Tibial nerve (tissue), 4 donors: ENCODE measurements around the gene KCNT2. TPM values are rescaled to one million over a fixed set of nuclear protein-coding genes. Genes with fewer than 3 reads are reported as not detected.
"Not testable (repeated sequence)": the region's sequence is repeated elsewhere in the genome, so short reads cannot be mapped to it uniquely, and the experiment has no call there.

Experiments used
- DNase-seq, 2 donors: peaks; one replicate each; pipeline ENCODE4 v3.0.0-alpha.2; 2019; ENCODE audit warnings: low spot score in 2 of 2
- H3K27ac ChIP-seq, 4 donors: fragments of 200-600 bp; sonication (generic) in 3 of 4; one replicate each; pipeline ENCODE4 v1.5.1; 2017 to 2019; ENCODE audit warnings: mild to moderate bottlenecking in 1 of 4
- H3K27me3 ChIP-seq, 2 donors: fragments of 200-600 bp; sonication (generic) in 1 of 2; one replicate each; pipeline versions ENCODE4 v1.5.1 to v1.6.0; 2017 to 2019
- H3K36me3 ChIP-seq, 3 donors: fragments of 200-600 bp; sonication (generic); one replicate each; pipeline ENCODE4 v1.5.1; 2018 to 2019
- H3K4me1 ChIP-seq, 4 donors: fragments of 200-600 bp; sonication (generic) in 3 of 4; one replicate each; pipeline ENCODE4 v1.5.1; 2017 to 2019
- H3K4me3 ChIP-seq, 4 donors: fragments of 200-600 bp; sonication (generic) in 3 of 4; one replicate each; pipeline ENCODE4 v1.5.1; 2017 to 2019; ENCODE audit warnings: mild to moderate bottlenecking in 1 of 4, moderate library complexity in 1 of 4
- H3K9me3 ChIP-seq, 4 donors: fragments of 200-600 bp; sonication (generic) in 3 of 4; one replicate each; pipeline ENCODE4 v1.5.1; 2017 to 2019
- EP300 ChIP-seq, 2 donors: sonication (generic); formaldehyde crosslinking; IDR thresholded peaks; one replicate each; pipeline ENCODE4 v1.6.1; 2017; ENCODE audit warnings: antibody characterized with exemption in 2 of 2, mild to moderate bottlenecking in 1 of 2
- POLR2A ChIP-seq, 2 donors: fragments of 450-650 bp; IDR thresholded peaks; one replicate each; pipeline ENCODE4 v1.6.1; 2017; ENCODE audit warnings: antibody characterized with exemption in 2 of 2, mild to moderate bottlenecking in 2 of 2, moderate library complexity in 2 of 2
- WGBS, 2 donors: methylation state at CpG; one replicate each; pipeline ENCODE4 v1.1.5; 2018; 5-methylcytosine and 5-hydroxymethylcytosine counted together
- total RNA-seq, 4 donors: library from RNA; depleted of rRNA; stranded (reverse); fragments of >200 nt; gene quantifications; one replicate each; pipeline ENCODE4 v1.1.0, GENCODE V29; 2016
- TF ChIP-seq, protein P1 (sequence below), 5 experiments: fragments of 200-600 bp in 3 of 5; fragments of 450-650 bp in 2 of 5; sonication (generic) in 3 of 5; IDR thresholded peaks; one replicate each; pipeline ENCODE4 v1.5.1; 2016 to 2019; ENCODE audit warnings: antibody characterized with exemption in 5 of 5, mild to moderate bottlenecking in 3 of 5, moderate library complexity in 2 of 5

The KCNT2 gene
- total RNA-seq, 4 donors from 2014 or later, result 8.0 to 9.9 (median 8.6) TPM

DNA sequence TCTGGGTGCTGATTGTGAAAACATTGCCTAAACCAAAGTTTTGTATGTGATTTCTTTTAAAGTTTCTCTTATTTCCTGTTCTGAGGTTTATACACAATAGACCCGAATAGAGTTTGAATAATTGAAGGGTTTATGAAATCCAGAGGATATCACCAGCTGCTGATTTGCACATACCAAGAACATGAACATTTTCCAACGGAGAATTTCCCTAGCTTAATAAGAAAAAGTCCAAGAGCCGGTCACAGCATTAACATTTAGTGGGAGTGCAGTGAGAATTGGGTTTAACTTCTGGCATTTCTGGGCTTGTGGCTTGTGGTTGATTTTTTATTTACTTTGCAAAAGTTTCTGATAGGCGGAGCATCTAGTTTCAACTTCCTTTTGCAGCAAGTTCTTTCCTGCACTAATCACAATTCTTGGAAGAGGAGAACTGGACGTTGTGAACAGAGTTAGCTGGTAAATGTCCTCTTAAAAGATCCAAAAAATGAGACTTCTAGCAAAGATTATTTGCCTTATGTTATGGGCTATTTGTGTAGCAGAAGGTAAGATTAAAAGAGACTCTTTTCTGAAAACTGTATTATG, 43.5 kb upstream of the KCNT2 start, which contains the start of gene CFH:
Gene CFH (plus strand): TSS at position 407 of the 579 bp plus-strand sequence. CDS start 75 bp downstream, at position 482.
- H3K27ac ChIP-seq, result peak within 1 kb of the TSS in 3 of 4 donors; percentile 15 to 74 (median 58)

DNA sequence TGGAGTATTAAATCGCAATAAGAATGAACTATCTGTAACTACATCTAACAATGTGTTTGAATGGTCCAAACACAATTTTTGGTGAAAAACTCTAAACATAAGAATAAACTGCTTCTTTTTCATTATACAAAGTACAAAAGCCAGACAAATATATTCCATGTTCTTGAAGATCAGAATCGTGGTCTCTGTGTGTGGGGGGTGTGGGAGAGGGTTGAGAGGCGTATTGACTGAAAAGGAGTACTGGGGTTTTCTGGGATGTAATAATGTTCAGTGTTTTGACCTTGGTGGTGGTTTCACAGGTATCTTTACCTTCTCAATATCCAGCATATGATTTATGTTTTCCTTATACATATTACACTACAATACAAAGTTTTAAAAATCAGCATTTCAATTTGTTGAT, 42.8 kb upstream of the KCNT2 start:
- H3K4me1 ChIP-seq, result peaks cover 0 to 8% (median 6%) of the 10 kb centered on the region in 4 donors
- DNase-seq, result no peak
- H3K27ac ChIP-seq, result peak overlapping the region in 3 of 4 donors; percentile 13 to 74 (median 58)
- no peaks in the 10 kb centered on the region for H3K9me3 ChIP-seq
- no peak overlapping the region for H3K4me3 ChIP-seq
- no peak for TF ChIP-seq EP300 (IDR thresholded peaks at IDR 0.05)
- TF ChIP-seq, protein P1, sequence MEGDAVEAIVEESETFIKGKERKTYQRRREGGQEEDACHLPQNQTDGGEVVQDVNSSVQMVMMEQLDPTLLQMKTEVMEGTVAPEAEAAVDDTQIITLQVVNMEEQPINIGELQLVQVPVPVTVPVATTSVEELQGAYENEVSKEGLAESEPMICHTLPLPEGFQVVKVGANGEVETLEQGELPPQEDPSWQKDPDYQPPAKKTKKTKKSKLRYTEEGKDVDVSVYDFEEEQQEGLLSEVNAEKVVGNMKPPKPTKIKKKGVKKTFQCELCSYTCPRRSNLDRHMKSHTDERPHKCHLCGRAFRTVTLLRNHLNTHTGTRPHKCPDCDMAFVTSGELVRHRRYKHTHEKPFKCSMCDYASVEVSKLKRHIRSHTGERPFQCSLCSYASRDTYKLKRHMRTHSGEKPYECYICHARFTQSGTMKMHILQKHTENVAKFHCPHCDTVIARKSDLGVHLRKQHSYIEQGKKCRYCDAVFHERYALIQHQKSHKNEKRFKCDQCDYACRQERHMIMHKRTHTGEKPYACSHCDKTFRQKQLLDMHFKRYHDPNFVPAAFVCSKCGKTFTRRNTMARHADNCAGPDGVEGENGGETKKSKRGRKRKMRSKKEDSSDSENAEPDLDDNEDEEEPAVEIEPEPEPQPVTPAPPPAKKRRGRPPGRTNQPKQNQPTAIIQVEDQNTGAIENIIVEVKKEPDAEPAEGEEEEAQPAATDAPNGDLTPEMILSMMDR (IDR thresholded peaks at IDR 0.05), result no peak
- TF ChIP-seq POLR2A (IDR thresholded peaks at IDR 0.05), result no peak
- H3K27me3 ChIP-seq, result no peaks in the 10 kb centered on the region
- WGBS, 2 donors, result 61 to 65% methylated on average over 3 of the region's 3 CpGs
- H3K36me3 ChIP-seq, result no peaks in the 10 kb centered on the region

More for the DNA sequence above, 43.5 kb upstream of the KCNT2 start, which contains the start of gene CFH:
- peaks cover 0 to 8% (median 6%) of the 10 kb centered on the region in 4 donors for H3K4me1 ChIP-seq
- no peaks in the 10 kb centered on the region for H3K9me3 ChIP-seq
- no peaks in the 10 kb centered on the region for H3K36me3 ChIP-seq
- TF ChIP-seq, protein P1 (IDR thresholded peaks at IDR 0.05), result no peak
- TF ChIP-seq POLR2A (IDR thresholded peaks at IDR 0.05), result peak; percentile 41 to 56
- TF ChIP-seq EP300 (IDR thresholded peaks at IDR 0.05), result peak in 1 of 2 donors; percentile 85
- peak within 1 kb of the TSS; percentile 8 to 43 (median 15) for H3K4me3 ChIP-seq
- peak in 1 of 2 donors; percentile 49 for DNase-seq
- WGBS, 2 donors, result 4 to 5% methylated on average over 5 of the region's 5 CpGs
- no peaks in the 10 kb centered on the region for H3K27me3 ChIP-seq

DNA sequence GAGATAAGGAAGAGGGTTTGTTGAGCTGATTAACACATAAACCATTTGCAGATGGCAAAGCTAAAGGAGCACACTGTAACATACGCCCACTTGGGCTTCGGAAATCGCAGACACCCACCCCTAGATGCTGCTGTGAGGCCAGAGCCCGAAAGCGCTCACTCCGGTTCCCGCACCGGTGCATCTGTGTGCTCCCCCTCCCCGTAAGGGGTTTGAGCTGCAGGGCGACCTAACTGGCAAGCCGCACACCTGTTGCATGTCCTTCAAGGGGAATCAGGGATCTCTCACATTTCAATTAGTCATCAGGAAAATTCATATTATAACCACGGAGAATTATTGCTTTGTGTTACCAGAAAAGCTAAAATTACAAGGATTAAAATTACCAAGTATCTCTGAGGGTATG, 42.2 kb upstream of the KCNT2 start:
- WGBS, 2 donors, result 92% methylated on average over 12 of the region's 12 CpGs
- H3K9me3 ChIP-seq, result no peaks in the 10 kb centered on the region
- no peaks in the 10 kb centered on the region for H3K27me3 ChIP-seq
- no peak overlapping the region for H3K27ac ChIP-seq
- H3K36me3 ChIP-seq, result no peaks in the 10 kb centered on the region
- H3K4me1 ChIP-seq, result peaks cover 0 to 8% (median 6%) of the 10 kb centered on the region in 4 donors
- no peak overlapping the region for H3K4me3 ChIP-seq
- DNase-seq, result no peak
- no peak for TF ChIP-seq EP300 (IDR thresholded peaks at IDR 0.05)
- TF ChIP-seq, protein P1 (IDR thresholded peaks at IDR 0.05), result no peak
- TF ChIP-seq POLR2A (IDR thresholded peaks at IDR 0.05), result no peak

DNA sequence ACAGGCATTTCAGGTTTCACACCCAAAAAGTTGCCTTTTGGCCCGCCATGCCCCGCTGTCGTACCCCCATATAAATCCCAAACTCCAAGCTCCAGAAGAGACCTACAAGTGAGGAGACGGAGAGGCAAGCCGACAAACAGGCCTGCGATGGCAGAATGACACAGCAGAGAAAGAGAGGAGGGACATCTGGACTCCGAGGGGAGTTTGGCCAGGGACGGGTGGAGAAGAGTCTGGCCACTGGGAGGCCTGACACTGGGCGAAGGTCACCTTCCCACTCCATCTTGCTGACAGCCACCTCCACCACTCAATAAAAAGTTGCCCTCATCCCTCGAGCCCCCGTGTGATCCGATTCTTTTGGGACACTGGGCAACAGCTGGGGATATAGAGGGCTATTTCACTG, 41.8 kb upstream of the KCNT2 start:
- Histone ChIP-seq H3K27ac (no peak overlapping the region), H3K4me3 (no peak overlapping the region), H3K36me3 (no peaks in the 10 kb centered on the region), H3K4me1 (peaks cover 0 to 8% (median 6%) of the 10 kb centered on the region in 4 donors), H3K9me3 (no peaks in the 10 kb centered on the region), H3K27me3 (no peaks in the 10 kb centered on the region)
- TF ChIP-seq, protein P1 (IDR thresholded peaks at IDR 0.05), result no peak
- TF ChIP-seq POLR2A (IDR thresholded peaks at IDR 0.05) (no peak), EP300 (IDR thresholded peaks at IDR 0.05) (no peak)
- no peak for DNase-seq
- 87 to 90% methylated on average over 12 of the region's 12 CpGs for WGBS, 2 donors

DNA sequence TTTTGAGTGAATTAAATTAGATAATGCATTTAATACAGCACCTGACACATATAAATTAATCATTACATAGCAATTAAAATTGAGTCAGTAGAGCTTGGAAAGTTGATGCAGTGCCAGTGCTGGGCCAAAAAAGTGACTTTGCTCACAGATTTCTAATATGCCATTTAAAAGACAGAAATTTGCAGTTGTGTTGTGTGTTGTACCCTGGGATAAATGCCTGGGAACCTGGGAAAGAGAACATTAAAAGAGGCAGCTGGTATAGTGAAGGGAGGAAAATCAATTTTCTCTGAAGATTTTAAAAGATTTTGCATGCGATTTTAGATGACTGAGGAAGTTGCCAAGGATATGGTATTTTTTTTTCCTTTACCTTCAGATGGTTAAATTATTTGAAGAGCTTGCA, 32.7 kb upstream of the KCNT2 start:
- no peak overlapping the region for H3K4me3 ChIP-seq
- H3K9me3 ChIP-seq, result no peaks in the 10 kb centered on the region
- no peaks in the 10 kb centered on the region for H3K27me3 ChIP-seq
- no peak for DNase-seq
- no peaks in the 10 kb centered on the region for H3K4me1 ChIP-seq
- TF ChIP-seq, protein P1 (IDR thresholded peaks at IDR 0.05), result no peak
- TF ChIP-seq POLR2A (IDR thresholded peaks at IDR 0.05) (no peak), EP300 (IDR thresholded peaks at IDR 0.05) (no peak)
- H3K27ac ChIP-seq, result no peak overlapping the region
- 91 to 95% methylated on average over 1 of the region's 1 CpG for WGBS, 2 donors
- H3K36me3 ChIP-seq, result no peaks in the 10 kb centered on the region

DNA sequence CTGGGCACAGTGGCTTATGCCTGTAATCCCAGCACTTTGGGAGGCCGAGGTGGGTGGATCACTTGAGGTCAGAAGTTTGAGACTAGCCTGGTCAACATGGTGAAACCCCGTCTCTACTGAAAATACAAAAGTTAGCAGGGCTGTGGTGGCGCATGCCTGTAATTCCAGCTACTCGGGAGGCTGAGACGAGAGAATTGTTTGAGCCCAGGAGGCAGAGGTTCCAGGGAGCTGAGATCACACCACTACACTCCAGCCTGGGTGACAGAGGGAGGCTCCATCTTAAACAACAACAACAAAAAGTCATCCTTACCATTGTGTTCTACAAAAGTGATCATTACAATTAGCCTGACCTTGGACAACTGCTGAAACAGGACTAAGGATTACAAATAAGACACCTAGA, 31.1 kb upstream of the KCNT2 start:
- DNase-seq, H3K4me1 ChIP-seq, H3K9me3 ChIP-seq, H3K36me3 ChIP-seq, H3K27ac ChIP-seq, H3K27me3 ChIP-seq, H3K4me3 ChIP-seq: not testable (repeated sequence)
- WGBS, 2 donors, result 80 to 84% methylated on average over 5 of the region's 5 CpGs
